H1 (cell line): ENCODE data around the gene NINJ2. TPM values are rescaled to one million over a fixed set of nuclear protein-coding genes. Genes with fewer than 3 reads are reported as not detected.

Source experiments
- CTCF ChIA-PET: fragments of 300-600 bp; sonication (Branson Sonifier 250); formaldehyde crosslinking; loops from one replicate; lab custom pipeline; 2021; ENCODE audit not compliant: partially characterized antibody; lab: Charles Lee
- POLR2A ChIA-PET: fragments of 300-600 bp; sonication (Branson Sonifier 250); formaldehyde crosslinking; loops from one replicate; lab custom pipeline; 2021; ENCODE audit warnings: inconsistent platforms; ENCODE audit not compliant: partially characterized antibody; lab: Charles Lee
- DNase-seq, 2 experiments: peaks; one replicate each; pipeline versions ENCODE4 v3.0.0 to v3.0.0-alpha.2; 2010 to 2022; ENCODE audit warnings: low spot score in 2 of 2, low read depth in 1 of 2, mixed read lengths in 1 of 2
- FAIRE-seq: peaks from 2 replicates; lab custom pipeline; 2011; peaks lifted over from hg19 to GRCh38; lab: Jason Lieb, UNC
- H2AFZ ChIP-seq: 2 replicates; pipeline ENCODE4 v1.8.1; 2012; ENCODE audit warnings: low read length, inconsistent platforms
- H2AK5ac ChIP-seq: 2 replicates; pipeline ENCODE4 v1.6.1; 2013; ENCODE audit warnings: low read depth, low read length
- H2BK120ac ChIP-seq: replicated peaks from 2 replicates; pipeline ENCODE3; 2013; ENCODE audit warnings: low read depth, low read length, inconsistent platforms
- H2BK12ac ChIP-seq: 2 replicates; pipeline ENCODE4 v1.6.1; 2013; ENCODE audit warnings: low read depth, low read length
- H2BK15ac ChIP-seq: 2 replicates; pipeline ENCODE4 v1.6.1; 2013; ENCODE audit warnings: low read length
- H2BK20ac ChIP-seq: 2 replicates; pipeline ENCODE4 v1.6.1; 2013; ENCODE audit warnings: low read length
- H2BK5ac ChIP-seq: 2 replicates; pipeline ENCODE4 v1.6.1; 2013; ENCODE audit warnings: low read depth, low read length
- H3K14ac ChIP-seq: 2 replicates; pipeline ENCODE4 v1.6.1; 2013; ENCODE audit warnings: inconsistent platforms; ENCODE audit not compliant: insufficient read length
- H3K18ac ChIP-seq: 2 replicates; pipeline ENCODE4 v1.6.1; 2013; ENCODE audit warnings: low read length; ENCODE audit errors: extremely low read depth
- H3K23ac ChIP-seq: 2 replicates; pipeline ENCODE4 v1.6.1; 2013; ENCODE audit warnings: inconsistent platforms; ENCODE audit not compliant: insufficient read length
- H3K23me2 ChIP-seq: 2 replicates; pipeline ENCODE4 v1.6.1; 2013; ENCODE audit warnings: low read depth, low read length
- H3K27ac ChIP-seq: 2 replicates; pipeline ENCODE4 v1.6.1; 2011; ENCODE audit warnings: low read depth, low read length, inconsistent platforms
- H3K27me3 ChIP-seq, 4 experiments: replicated peaks in 1 of 4; 1 replicate in 1 of 4; 2 replicates in 3 of 4; pipeline versions ENCODE4 v1.6.1 to v1.8.1; 2011 to 2013; ENCODE audit warnings: low read length in 3 of 4, mild to moderate bottlenecking in 3 of 4, inconsistent platforms in 2 of 4, mixed read lengths in 2 of 4, moderate library complexity in 1 of 4; ENCODE audit not compliant: control insufficient read depth in 3 of 4, insufficient read depth in 3 of 4; ENCODE audit errors: extremely low read depth in 1 of 4
- H3K36me3 ChIP-seq, 4 experiments: 2 replicates each; pipeline versions ENCODE4 v1.6.1 to v1.8.1; 2011 to 2013; ENCODE audit warnings: mild to moderate bottlenecking in 4 of 4, low read length in 3 of 4, moderate library complexity in 2 of 4, control low read depth in 1 of 4, inconsistent platforms in 1 of 4; ENCODE audit not compliant: insufficient read depth in 4 of 4, control insufficient read depth in 2 of 4
- H3K4ac ChIP-seq: replicated peaks from 2 replicates; pipeline ENCODE3; 2013; ENCODE audit warnings: low read length, low read depth, mixed read lengths, inconsistent platforms; ENCODE audit not compliant: insufficient read length
- H3K4me1 ChIP-seq, 4 experiments: replicated peaks in 1 of 4; 1 replicate in 1 of 4; 2 replicates in 3 of 4; pipeline versions ENCODE4 v1.6.1 to v1.8.1; 2011 to 2013; ENCODE audit warnings: low read length in 3 of 4, inconsistent platforms in 2 of 4, mixed read lengths in 1 of 4; ENCODE audit not compliant: insufficient read depth in 4 of 4, control insufficient read depth in 3 of 4
- H3K4me2 ChIP-seq, 2 experiments: 2 replicates each; pipeline versions ENCODE4 v1.6.1 to v1.8.1; 2011 to 2013; ENCODE audit warnings: low read depth in 2 of 2, low read length in 2 of 2, control low read depth in 1 of 2, inconsistent platforms in 1 of 2, mild to moderate bottlenecking in 1 of 2; ENCODE audit not compliant: insufficient read depth in 1 of 2
- H3K4me3 ChIP-seq, 4 experiments: fragments of 200-600, 300-600 bp in 1 of 4; sonication (generic), shearing (Covaris generic), sonication (Bioruptor Twin) in 1 of 4; 2 replicates each; pipeline versions ENCODE4 v1.5.1 to v1.8.1; 2011 to 2016; ENCODE audit warnings: low read length in 4 of 4, low read depth in 3 of 4, control low read depth in 2 of 4, inconsistent platforms in 2 of 4, mild to moderate bottlenecking in 2 of 4, mixed read lengths in 1 of 4, moderate library complexity in 1 of 4; ENCODE audit not compliant: insufficient read depth in 2 of 4; ENCODE audit errors: extremely low read depth in 1 of 4
- H3K56ac ChIP-seq: replicated peaks from 2 replicates; pipeline ENCODE3; 2013; ENCODE audit warnings: low read depth, mild to moderate bottlenecking, mixed read lengths, low read length, inconsistent platforms; ENCODE audit not compliant: insufficient read length
- H3K79me1 ChIP-seq: 2 replicates; pipeline ENCODE4 v1.6.1; 2013; ENCODE audit warnings: low read depth, low read length, control low read depth
- H3K79me2 ChIP-seq, 2 experiments: 2 replicates each; pipeline versions ENCODE4 v1.6.1 to v1.8.1; 2012 to 2013; ENCODE audit warnings: low read length in 2 of 2, mild to moderate bottlenecking in 2 of 2, inconsistent platforms in 1 of 2; ENCODE audit not compliant: insufficient read depth in 2 of 2, control insufficient read depth in 1 of 2
- H3K9ac ChIP-seq, 4 experiments: replicated peaks in 1 of 4; 1 replicate in 1 of 4; 2 replicates in 3 of 4; pipeline versions ENCODE4 v1.6.1 to v1.8.1; 2011 to 2013; ENCODE audit warnings: low read depth in 3 of 4, low read length in 3 of 4, control low read depth in 2 of 4, mild to moderate bottlenecking in 2 of 4, moderate library complexity in 2 of 4, inconsistent platforms in 1 of 4; ENCODE audit errors: extremely low read depth in 1 of 4
- H3K9me3 ChIP-seq, 2 experiments: 2 replicates each; pipeline versions ENCODE4 v1.6.1 to v1.8.1; 2012 to 2013; ENCODE audit warnings: mild to moderate bottlenecking in 2 of 2, moderate library complexity in 2 of 2, control low read depth in 1 of 2, inconsistent platforms in 1 of 2, low read depth in 1 of 2, low read length in 1 of 2, mixed read lengths in 1 of 2; ENCODE audit not compliant: insufficient read depth in 2 of 2
- H4K20me1 ChIP-seq, 2 experiments: replicated peaks in 1 of 2; 2 replicates each; pipeline versions ENCODE3 to v1.8.1; 2011 to 2013; ENCODE audit warnings: inconsistent platforms in 2 of 2, low read length in 2 of 2, mild to moderate bottlenecking in 1 of 2; ENCODE audit not compliant: insufficient read depth in 2 of 2, control insufficient read depth in 1 of 2
- H4K5ac ChIP-seq: 2 replicates; pipeline ENCODE4 v1.6.1; 2013; ENCODE audit warnings: low read length, low read depth, mixed read lengths, inconsistent platforms; ENCODE audit not compliant: insufficient read length
- H4K8ac ChIP-seq: 2 replicates; pipeline ENCODE4 v1.8.0; 2013; ENCODE audit warnings: mild to moderate bottlenecking, moderate library complexity, low read length, inconsistent platforms; ENCODE audit not compliant: insufficient read depth; ENCODE audit errors: extremely low read depth
- H4K91ac ChIP-seq: replicated peaks from 2 replicates; pipeline ENCODE3; 2013; ENCODE audit warnings: low read length, mixed read lengths, inconsistent platforms; ENCODE audit not compliant: insufficient read length
- BCL11A ChIP-seq, 2 experiments: IDR thresholded peaks; one replicate each; pipeline ENCODE4 v1.6.1; 2011; ENCODE audit warnings: low read depth in 2 of 2, low read length in 2 of 2, mild to moderate bottlenecking in 2 of 2
- EZH2 ChIP-seq: fragments of 200-600 bp; sonication (generic); IDR thresholded peaks from 2 replicates; pipeline ENCODE4 v1.7.1; 2012; ENCODE audit warnings: low read depth, mild to moderate bottlenecking, moderate library complexity, low read length, inconsistent platforms; ENCODE audit not compliant: severe bottlenecking
- KDM1A ChIP-seq: fragments of 200-600, 300-600 bp; sonication (generic); IDR thresholded peaks from 2 replicates; pipeline ENCODE4 v1.7.1; 2016; ENCODE audit warnings: mild to moderate bottlenecking, low read length, borderline replicate concordance
- NRF1 ChIP-seq: IDR thresholded peaks from 2 replicates; pipeline ENCODE4 v1.6.1; 2011; ENCODE audit warnings: mild to moderate bottlenecking, low read depth, low read length, improper control_type of control experiment
- RAD21 ChIP-seq, 2 experiments: IDR thresholded peaks in 1 of 2; conservative IDR thresholded peaks in 1 of 2; 2 replicates each; pipeline ENCODE4 v1.6.1; 2011; ENCODE audit warnings: low read depth in 2 of 2, low read length in 2 of 2, improper control_type of control experiment in 1 of 2, inconsistent platforms in 1 of 2, mild to moderate bottlenecking in 1 of 2, moderate library complexity in 1 of 2
- SIX5 ChIP-seq: IDR thresholded peaks from 2 replicates; pipeline ENCODE4 v1.6.1; 2011; ENCODE audit warnings: mild to moderate bottlenecking, low read depth, low read length
- TAF7 ChIP-seq: optimal IDR thresholded peaks from 2 replicates; pipeline ENCODE3; 2011; ENCODE audit warnings: low read depth, mild to moderate bottlenecking, inconsistent platforms, low read length, moderate library complexity, borderline replicate concordance
- TBP ChIP-seq: IDR thresholded peaks from 2 replicates; pipeline ENCODE4 v1.6.1; 2011; ENCODE audit warnings: low read depth, low read length, improper control_type of control experiment
- TEAD4 ChIP-seq: IDR thresholded peaks from 2 replicates; pipeline ENCODE4 v1.6.1; 2012; ENCODE audit warnings: low read depth, low read length, inconsistent platforms, mixed read lengths
- WGBS, 2 experiments: shearing (Covaris generic) in 1 of 2; methylation state at CpG; one replicate each; pipeline versions ENCODE4 v1.1.6 to v1.1.7; 2013 to 2015; ENCODE audit warnings: low lambda C conversion rate in 2 of 2, mixed read lengths in 2 of 2, inconsistent platforms in 1 of 2, low coverage in 1 of 2, missing lambda C conversion rate in 1 of 2; ENCODE audit not compliant: insufficient replicate concordance in 2 of 2, insufficient coverage in 1 of 2, insufficient read length in 1 of 2; ENCODE audit errors: extremely low coverage in 1 of 2, missing lambda C conversion rate in 1 of 2; 5-methylcytosine and 5-hydroxymethylcytosine counted together
- polyA plus RNA-seq, 7 experiments: library from polyadenylated mRNA; depleted of rRNA in 3 of 7; stranded (reverse) in 5 of 7; unstranded in 2 of 7; fragments of >200 nt in 5 of 7; fragments of 200-250 nt in 2 of 7; gene quantifications; 1 replicate in 5 of 7; 2 replicates in 1 of 7; 4 replicates in 1 of 7; pipeline versions ENCODE4 v1.2.1 to v1.2.3, GENCODE V29; 2011 to 2013; ENCODE audit warnings: missing spikeins in 2 of 7, mixed read lengths in 2 of 7
- total RNA-seq: library from RNA; stranded (reverse); fragmentation: NEBNext Ultra II Directional; extraction: Animal tissue kit (Norgen Biotek cat#: 25700); gene quantifications from 2 replicates; pipeline ENCODE4 v1.2.1, GENCODE V29; 2021
- TF ChIP-seq, protein P1 (sequence below): IDR thresholded peaks from 2 replicates; pipeline ENCODE4 v1.6.1; 2012; ENCODE audit warnings: inconsistent platforms

The NINJ2 gene
- total and polyA plus RNA-seq, 2 of the 8 experiments (the other 6 are each of a cell fraction or from before 2014, with no cell fraction given), result 1.4 TPM; not detected in 1

GRCh38 chr12:575948-576614, 87.2 kb downstream of the NINJ2 start:
- H3K9me3 ChIP-seq, result no peaks in the 10 kb centered on the region
- H3K4ac ChIP-seq, result peak overlapping the region; percentile 2
- peaks cover 0 to 3% of the 10 kb centered on the region in 2 experiments for H4K20me1 ChIP-seq
- peaks cover 0 to 9% (median 7%) of the 10 kb centered on the region in 4 experiments; a peak in 6 of 7 replicates for H3K27me3 ChIP-seq
- H3K4me3 ChIP-seq, result no peak overlapping the region; a peak in 1 of 8 replicates
- CTCF ChIA-PET, result interaction anchor here (0.6 to 6.4 kb wide), 41 partner anchors 10 to 373 kb away, joined by 3 to 41 read pairs (median 4); partner anchors contain the start of genes NINJ2, RAD52 and WNK1
- no peak overlapping the region for H4K5ac ChIP-seq
- peak overlapping the region; percentile 84 for H4K8ac ChIP-seq
- H3K36me3 ChIP-seq, result no peaks in the 10 kb centered on the region
- H2AK5ac ChIP-seq, result no peak overlapping the region
- H3K9ac ChIP-seq, result no peak overlapping the region; a peak in 1 of 7 replicates
- H2BK120ac ChIP-seq, result no peak overlapping the region
- H4K91ac ChIP-seq, result peak overlapping the region; percentile 86
- H3K23ac ChIP-seq, result no peak overlapping the region
- no peak overlapping the region for H3K56ac ChIP-seq
- 23% methylated on average over 39 of the region's 39 CpGs; no CpG with 5 or more reads in 1 of the 2 experiments for WGBS, 2 experiments
- H2BK5ac ChIP-seq, result 0 out of 2 replicates have a peak overlapping the region, but pooled peaks have one; percentile 7
- peak overlapping the region; percentile 44 for H3K18ac ChIP-seq
- peaks cover 4% of the 10 kb centered on the region; the same call in 1 of the 2 replicates for H3K23me2 ChIP-seq
- H2BK15ac ChIP-seq, result 0 out of 2 replicates have a peak overlapping the region, but pooled peaks have one; percentile 53
- FAIRE-seq (no peak), DNase-seq (peak in 1 of 2 experiments; percentile 96)
- peak overlapping the region; percentile 82 for H2AFZ ChIP-seq
- H3K27ac ChIP-seq, result no peak overlapping the region
- H3K4me2 ChIP-seq, result peak overlapping the region in 1 of 2 experiments; percentile 1; a peak in 2 of 4 replicates
- POLR2A ChIA-PET, result interaction anchor here (0.5 to 1.7 kb wide), 4 partner anchors 47 to 175 kb away, joined by 3 to 4 read pairs (median 3); no protein-coding TSS in a partner anchor
- H3K79me2 ChIP-seq, result no peaks in the 10 kb centered on the region
- H3K14ac ChIP-seq, result no peak overlapping the region
- H2BK20ac ChIP-seq, result no peak overlapping the region
- H3K4me1 ChIP-seq, result peaks cover 0 to 10% (median 3%) of the 10 kb centered on the region in 4 experiments; a peak in 6 of 7 replicates
- no peaks in the 10 kb centered on the region; the same call in 1 of the 2 replicates for H3K79me1 ChIP-seq
- peak overlapping the region; percentile 19; the same call in 1 of the 2 replicates for H2BK12ac ChIP-seq
- TF ChIP-seq, protein P1, sequence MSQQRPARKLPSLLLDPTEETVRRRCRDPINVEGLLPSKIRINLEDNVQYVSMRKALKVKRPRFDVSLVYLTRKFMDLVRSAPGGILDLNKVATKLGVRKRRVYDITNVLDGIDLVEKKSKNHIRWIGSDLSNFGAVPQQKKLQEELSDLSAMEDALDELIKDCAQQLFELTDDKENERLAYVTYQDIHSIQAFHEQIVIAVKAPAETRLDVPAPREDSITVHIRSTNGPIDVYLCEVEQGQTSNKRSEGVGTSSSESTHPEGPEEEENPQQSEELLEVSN, result peak; percentile 94
- no peak for TF ChIP-seq NRF1
- no peak for TF ChIP-seq EZH2
- TF ChIP-seq BCL11A (IDR thresholded peaks at IDR 0.05; ENCODE audit: low read depth in 2 of 2, low read length in 2 of 2), result no peak
- peak; percentile 47; the same call in 1 of the 2 replicates for TF ChIP-seq KDM1A
- TF ChIP-seq TAF7, result no peak
- peak; percentile 10; the same call in 1 of the 2 replicates for TF ChIP-seq TEAD4
- TF ChIP-seq SIX5, result no peak
- TF ChIP-seq RAD21 (IDR thresholded peaks at IDR 0.05 in 1 of 2, conservative IDR thresholded peaks at IDR 0.05 in 1 of 2; ENCODE audit: low read depth in 2 of 2, low read length in 2 of 2), result peak; percentile 82 to 89
- peak; percentile 24; the same call in 1 of the 2 replicates for TF ChIP-seq TBP
